ENCODE data around the gene KCNB1.

Gene KCNB1

GRCh38 chr20:49330701-49331615, 151.5 kb downstream of the KCNB1 start:
- no peak for DNase-seq (ENCODE audit: low read depth)
- no peak for TF ChIP-seq CTCF (IDR thresholded peaks at IDR 0.05; ENCODE audit: control insufficient read depth, extremely low read depth, insufficient read depth)
- no peak overlapping the region for H3K4me3 ChIP-seq (ENCODE audit: low read depth, low read length)

GRCh38 chr20:49328790-49329189, 153.7 kb downstream of the KCNB1 start:
- DNase-seq (ENCODE audit: low read depth), result no peak
- H3K4me3 ChIP-seq (ENCODE audit: low read depth, low read length), result no peak overlapping the region
- TF ChIP-seq CTCF (IDR thresholded peaks at IDR 0.05; ENCODE audit: control insufficient read depth, extremely low read depth, insufficient read depth), result no peak

GRCh38 chr20:49326026-49326425, 156.4 kb downstream of the KCNB1 start:
- DNase-seq (ENCODE audit: low read depth), result no peak
- no peak for TF ChIP-seq CTCF (IDR thresholded peaks at IDR 0.05; ENCODE audit: control insufficient read depth, extremely low read depth, insufficient read depth)
- no peak overlapping the region for H3K4me3 ChIP-seq (ENCODE audit: low read depth, low read length)

- TF ChIP-seq CTCF (IDR thresholded peaks at IDR 0.05; ENCODE audit: control insufficient read depth, extremely low read depth, insufficient read depth), result no peak
- no peak for DNase-seq (ENCODE audit: low read depth)
- H3K4me3 ChIP-seq (ENCODE audit: low read depth, low read length), result no peak overlapping the region
Observed at GRCh38 chr20:49324306-49324705, 158.2 kb downstream of the KCNB1 start.

GRCh38 chr20:49323622-49324238, 158.7 kb downstream of the KCNB1 start:
- no peak for DNase-seq (ENCODE audit: low read depth)
- H3K4me3 ChIP-seq (ENCODE audit: low read depth, low read length), result no peak overlapping the region
- peak; percentile 60 for TF ChIP-seq CTCF (IDR thresholded peaks at IDR 0.05; ENCODE audit: control insufficient read depth, extremely low read depth, insufficient read depth)

GRCh38 chr20:49320460-49320859, 162.0 kb downstream of the KCNB1 start:
- TF ChIP-seq CTCF (IDR thresholded peaks at IDR 0.05; ENCODE audit: control insufficient read depth, extremely low read depth, insufficient read depth), result peak; percentile 31
- no peak for DNase-seq (ENCODE audit: low read depth)

More at GRCh38 chr20:49320460-49320859, 162.0 kb downstream of the KCNB1 start:
- H3K4me3 ChIP-seq (ENCODE audit: low read depth, low read length), result no peak overlapping the region

Data from LNCaP clone FGC (cell line).